Activated CD8-positive, alpha-beta T cell treated with anti-CD3 and anti-CD28 coated beads for 36 hours (primary cell): Measurements from ENCODE around the gene SMOC1. TPM values are rescaled to one million over a fixed set of nuclear protein-coding genes. Genes with fewer than 3 reads are reported as not detected.

Source experiments
- ATAC-seq: fragments of 200-7000 bp; cut with Tn5 transposase; one replicate; pipeline ENCODE4 v1.10.0; 2021; ENCODE audit warnings: mild to moderate bottlenecking, moderate library complexity
- CTCF ChIA-PET: fragments of 350-600 bp; sonication (Branson Sonifier 250); formaldehyde crosslinking; loops from one replicate; lab custom pipeline; 2021; ENCODE audit warnings: antibody characterized with exemption; lab: Charles Lee
- POLR2A ChIA-PET: fragments of 350-600 bp; sonication (Branson Sonifier 250); formaldehyde crosslinking; loops from one replicate; lab custom pipeline; 2021; ENCODE audit warnings: antibody characterized with exemption; lab: Charles Lee
- DNase-seq: peaks from one replicate; pipeline ENCODE4 v3.0.0-alpha.2; 2020
- H3K27ac Mint-ChIP-seq: one replicate; pipeline ENCODE4 v1.8.0; 2021; ENCODE audit warnings: mild to moderate bottlenecking, mixed read lengths
- H3K27me3 Mint-ChIP-seq: one replicate; pipeline ENCODE4 v1.8.0; 2021; ENCODE audit warnings: mixed read lengths
- H3K36me3 Mint-ChIP-seq: one replicate; pipeline ENCODE4 v1.8.0; 2021; ENCODE audit warnings: low read depth, mixed read lengths
- H3K4me1 Mint-ChIP-seq: one replicate; pipeline ENCODE4 v1.8.0; 2021; ENCODE audit warnings: low read depth, mixed read lengths
- H3K4me3 Mint-ChIP-seq: one replicate; pipeline ENCODE4 v1.8.0; 2021; ENCODE audit warnings: mild to moderate bottlenecking, moderate library complexity, mixed read lengths
- H3K9me3 Mint-ChIP-seq: one replicate; pipeline ENCODE4 v1.8.0; 2021; ENCODE audit warnings: mixed read lengths
- intact Hi-C: fragments of 100-400 bp; cut with micrococcal nuclease; formaldehyde crosslinking; loops from one replicate; pipeline ENCODE4 v1.10.0; 2022
- total RNA-seq, 2 experiments: library from RNA; stranded (reverse); gene quantifications; one replicate each; pipeline ENCODE4 v1.2.3, GENCODE V29; 2021
- TF ChIP-seq, protein P1 (sequence below): fragments of 200-600 bp; IDR thresholded peaks from one replicate; pipeline ENCODE4 v1.8.0; 2022; ENCODE audit warnings: antibody characterized with exemption, mild to moderate bottlenecking

Gene SMOC1
- total RNA-seq, 2 experiments from 2014 or later, result not detected

DNA sequence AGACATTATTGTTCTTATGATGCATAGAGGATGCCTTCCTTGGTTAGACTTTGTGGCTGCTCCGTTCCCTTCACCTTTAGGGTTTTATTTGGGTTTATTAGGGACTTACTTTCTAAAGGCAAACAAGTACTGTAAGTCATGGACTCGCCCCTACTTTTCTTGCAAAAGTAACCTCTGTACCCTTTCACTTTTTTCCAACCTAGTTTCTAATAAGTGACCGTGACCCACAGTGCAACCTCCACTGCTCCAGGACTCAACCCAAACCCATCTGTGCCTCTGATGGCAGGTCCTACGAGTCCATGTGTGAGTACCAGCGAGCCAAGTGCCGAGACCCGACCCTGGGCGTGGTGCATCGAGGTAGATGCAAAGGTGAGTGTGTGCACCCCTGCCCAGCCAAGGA lies 72.7 kb downstream of the SMOC1 start:
- CTCF ChIA-PET, result interaction anchor here (1.4 kb wide), 1 partner anchor 76 kb away, joined by 7 read pairs; no protein-coding TSS in a partner anchor
- ATAC-seq (no peak), DNase-seq (no peak)
- intact Hi-C loops, result no loop called here
- peaks cover 15% of the 10 kb centered on the region for H3K27me3 Mint-ChIP-seq
- no peaks in the 10 kb centered on the region for H3K36me3 Mint-ChIP-seq
- no peak overlapping the region for H3K27ac Mint-ChIP-seq
- no peaks in the 10 kb centered on the region for H3K9me3 Mint-ChIP-seq
- H3K4me3 Mint-ChIP-seq, result no peak overlapping the region
- TF ChIP-seq, protein P1, sequence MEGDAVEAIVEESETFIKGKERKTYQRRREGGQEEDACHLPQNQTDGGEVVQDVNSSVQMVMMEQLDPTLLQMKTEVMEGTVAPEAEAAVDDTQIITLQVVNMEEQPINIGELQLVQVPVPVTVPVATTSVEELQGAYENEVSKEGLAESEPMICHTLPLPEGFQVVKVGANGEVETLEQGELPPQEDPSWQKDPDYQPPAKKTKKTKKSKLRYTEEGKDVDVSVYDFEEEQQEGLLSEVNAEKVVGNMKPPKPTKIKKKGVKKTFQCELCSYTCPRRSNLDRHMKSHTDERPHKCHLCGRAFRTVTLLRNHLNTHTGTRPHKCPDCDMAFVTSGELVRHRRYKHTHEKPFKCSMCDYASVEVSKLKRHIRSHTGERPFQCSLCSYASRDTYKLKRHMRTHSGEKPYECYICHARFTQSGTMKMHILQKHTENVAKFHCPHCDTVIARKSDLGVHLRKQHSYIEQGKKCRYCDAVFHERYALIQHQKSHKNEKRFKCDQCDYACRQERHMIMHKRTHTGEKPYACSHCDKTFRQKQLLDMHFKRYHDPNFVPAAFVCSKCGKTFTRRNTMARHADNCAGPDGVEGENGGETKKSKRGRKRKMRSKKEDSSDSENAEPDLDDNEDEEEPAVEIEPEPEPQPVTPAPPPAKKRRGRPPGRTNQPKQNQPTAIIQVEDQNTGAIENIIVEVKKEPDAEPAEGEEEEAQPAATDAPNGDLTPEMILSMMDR, result no peak
- H3K4me1 Mint-ChIP-seq, result no peaks in the 10 kb centered on the region
- POLR2A ChIA-PET, result interaction anchor here (0.7 kb wide), 1 partner anchor 24 kb away, joined by 3 read pairs; no protein-coding TSS in a partner anchor

DNA sequence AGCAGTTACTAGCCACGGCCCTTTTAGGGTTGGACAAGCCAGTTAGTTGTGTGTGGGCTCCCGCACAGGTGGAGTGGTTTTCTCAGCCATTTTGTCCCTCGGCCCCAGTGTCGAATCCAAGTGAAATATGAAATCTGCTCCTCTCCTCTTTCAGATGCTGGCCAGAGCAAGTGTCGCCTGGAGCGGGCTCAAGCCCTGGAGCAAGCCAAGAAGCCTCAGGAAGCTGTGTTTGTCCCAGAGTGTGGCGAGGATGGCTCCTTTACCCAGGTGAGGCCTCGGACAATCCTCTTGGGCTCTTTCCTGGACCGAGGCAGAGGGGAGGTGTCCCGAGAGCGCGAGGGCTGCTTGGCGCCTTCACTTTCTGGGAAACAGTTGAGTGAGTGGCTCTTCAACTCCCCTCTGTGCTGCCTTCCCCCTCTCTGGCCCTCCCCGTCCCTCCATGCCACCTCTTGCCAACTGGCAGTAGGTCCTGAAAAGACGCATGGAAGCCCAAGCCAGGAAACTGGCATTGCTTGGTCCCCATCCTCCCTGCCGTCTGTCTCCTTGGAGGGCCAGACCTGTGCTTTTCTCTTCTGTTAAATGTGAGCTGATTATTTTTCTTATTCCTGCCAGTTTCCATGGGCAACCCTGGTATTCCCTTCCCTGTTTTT lies 74.2 kb downstream of the SMOC1 start:
- CTCF ChIA-PET, result interaction anchor here (1.1 kb wide), 1 partner anchor 8 kb away, joined by 3 read pairs; no protein-coding TSS in a partner anchor
- H3K9me3 Mint-ChIP-seq, result no peaks in the 10 kb centered on the region

DNA sequence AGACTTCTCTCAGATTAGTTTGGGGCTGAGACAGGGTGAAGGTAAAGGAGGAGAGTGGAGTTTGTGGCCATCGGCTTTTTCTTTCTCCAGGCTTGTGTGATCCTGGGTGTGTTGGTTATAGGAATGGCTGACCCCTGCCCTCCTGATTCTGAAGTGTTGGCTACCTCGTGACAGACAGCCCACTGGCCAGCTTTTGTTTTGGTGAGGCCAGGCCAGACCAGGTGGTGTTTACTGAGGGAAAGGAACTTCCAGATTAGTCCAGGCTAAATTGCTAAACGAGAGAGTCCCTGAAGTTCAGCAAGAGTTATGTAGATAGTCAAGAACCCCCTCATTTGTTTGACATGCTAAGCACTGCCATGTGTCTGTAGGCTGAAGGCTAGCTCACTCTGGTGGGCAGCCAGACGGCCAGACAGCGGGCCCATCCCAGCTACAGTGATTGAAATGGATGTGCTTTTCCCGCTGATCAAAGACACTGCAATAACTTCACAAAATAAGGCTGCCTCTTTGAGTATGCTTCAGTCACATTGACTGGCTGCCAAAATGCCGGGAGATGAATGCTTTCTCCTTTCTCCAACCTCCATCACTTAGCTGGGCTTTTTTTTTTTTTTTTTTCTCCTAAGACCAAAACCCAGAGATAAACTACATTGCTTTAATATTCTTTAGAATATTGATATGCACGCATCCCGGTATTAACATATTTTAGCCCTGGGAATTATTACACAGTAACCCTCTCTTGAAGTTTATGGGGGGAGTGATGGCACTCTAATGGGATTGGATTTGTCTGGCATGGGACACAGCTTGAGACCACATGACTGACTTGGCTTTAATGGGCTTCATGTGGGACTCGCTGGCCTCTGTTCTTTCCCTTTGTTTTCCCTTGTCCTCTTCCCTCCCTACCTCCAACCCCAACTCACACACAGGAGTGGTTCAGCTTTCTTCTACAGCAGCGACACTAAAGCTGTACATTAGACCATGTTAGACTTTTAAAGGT lies 76.9 kb downstream of the SMOC1 start:
- H3K4me3 Mint-ChIP-seq, result no peak overlapping the region
- TF ChIP-seq, protein P1, result no peak
- intact Hi-C loops, result no loop called here

More for the DNA sequence above, 74.2 kb downstream of the SMOC1 start:
- TF ChIP-seq, protein P1, result no peak
- Mint-ChIP-seq H3K4me3 (no peak overlapping the region), H3K27ac (no peak overlapping the region), H3K4me1 (no peaks in the 10 kb centered on the region), H3K27me3 (peaks cover 15% of the 10 kb centered on the region), H3K36me3 (no peaks in the 10 kb centered on the region)
- POLR2A ChIA-PET, result no interaction called here
- DNase-seq (no peak), ATAC-seq (no peak)
- intact Hi-C loops, result no loop called here

DNA sequence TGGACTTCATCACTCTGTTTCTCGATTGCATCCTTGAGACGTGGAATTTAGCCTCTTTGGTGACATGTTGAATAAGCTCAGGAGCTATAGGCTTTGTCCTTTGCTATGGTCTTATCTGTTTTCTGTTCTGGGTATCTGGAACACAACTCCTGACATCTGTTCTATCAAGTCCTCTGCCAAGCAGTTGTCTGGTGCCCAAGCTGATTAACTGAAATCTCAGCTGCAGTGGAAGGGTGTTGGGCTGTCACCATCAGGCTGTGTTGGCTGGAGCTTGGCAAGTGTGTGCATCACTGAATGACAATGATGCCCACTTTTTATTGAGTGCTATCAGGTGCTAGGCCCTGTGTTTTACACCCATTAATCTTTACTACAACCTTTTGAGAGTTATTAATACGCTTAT lies 77.8 kb downstream of the SMOC1 start:
- peaks cover 16% of the 10 kb centered on the region for H3K27me3 Mint-ChIP-seq
- POLR2A ChIA-PET, result no interaction called here
- ATAC-seq, result no peak
- intact Hi-C loops, result no loop called here
- TF ChIP-seq, protein P1, result no peak
- CTCF ChIA-PET, result interaction anchor here (1.4 kb wide), 1 partner anchor 138 kb away, joined by 6 read pairs; no protein-coding TSS in a partner anchor
- no peaks in the 10 kb centered on the region for H3K4me1 Mint-ChIP-seq
- H3K9me3 Mint-ChIP-seq, result no peaks in the 10 kb centered on the region
- H3K4me3 Mint-ChIP-seq, result no peak overlapping the region
- no peak overlapping the region for H3K27ac Mint-ChIP-seq
- no peak for DNase-seq
- no peaks in the 10 kb centered on the region for H3K36me3 Mint-ChIP-seq

More for the DNA sequence above, 76.9 kb downstream of the SMOC1 start:
- POLR2A ChIA-PET, result no interaction called here
- Mint-ChIP-seq H3K4me1 (no peaks in the 10 kb centered on the region), H3K9me3 (no peaks in the 10 kb centered on the region), H3K36me3 (no peaks in the 10 kb centered on the region), H3K27me3 (peaks cover 16% of the 10 kb centered on the region), H3K27ac (no peak overlapping the region)
- ATAC-seq (no peak), DNase-seq (no peak)
- CTCF ChIA-PET, result interaction anchor here (1.4 kb wide), 1 partner anchor 138 kb away, joined by 6 read pairs; no protein-coding TSS in a partner anchor
